ENCODE results near the gene RAPGEF2.

The RAPGEF2 gene

GRCh38 chr4:159237975-159238374 is 135.1 kb downstream of the RAPGEF2 start:
- H4K20me1 ChIP-seq (ENCODE audit: control insufficient read depth, insufficient read depth, low read depth, low read length): no peaks in the 10 kb centered on the region
- H3F3A ChIP-seq (ENCODE audit: control insufficient read depth, insufficient read depth): no peaks in the 10 kb centered on the region
- no peaks in the 10 kb centered on the region for H3K27me3 ChIP-seq (ENCODE audit: control insufficient read depth, low read length)
- H3K9me2 ChIP-seq (replicated peaks; ENCODE audit: control insufficient read depth, low read length): no peaks in the 10 kb centered on the region
- peaks cover 3% of the 10 kb centered on the region; the same call in 1 of the 2 replicates for H3K79me2 ChIP-seq (ENCODE audit: control insufficient read depth, low read length)
- H3K36me3 ChIP-seq (ENCODE audit: control insufficient read depth, low read length): no peaks in the 10 kb centered on the region
- H3K9me3 ChIP-seq (ENCODE audit: control insufficient read depth, insufficient read depth, low read length): no peaks in the 10 kb centered on the region
- H3K4me3 ChIP-seq (ENCODE audit: low read length): no peak overlapping the region
- no peak overlapping the region for H3K4me2 ChIP-seq (ENCODE audit: low read length)
- TF ChIP-seq CTCF (IDR thresholded peaks at IDR 0.05; ENCODE audit: low read depth, low read length, poor library complexity, severe bottlenecking) (no peak), EZH2phosphoT487 (IDR thresholded peaks at IDR 0.05; ENCODE audit: borderline replicate concordance, low read length) (no peak)
- H3K27ac ChIP-seq (ENCODE audit: low read depth, low read length): no peak overlapping the region
- peaks cover 3% of the 10 kb centered on the region for H3K4me1 ChIP-seq (ENCODE audit: control insufficient read depth, low read length)

- Histone ChIP-seq H3K4me2 (ENCODE audit: low read length) (no peak overlapping the region), H4K20me1 (ENCODE audit: control insufficient read depth, insufficient read depth, low read depth, low read length) (no peaks in the 10 kb centered on the region), H3K4me3 (ENCODE audit: low read length) (no peak overlapping the region), H3K9me3 (ENCODE audit: control insufficient read depth, insufficient read depth, low read length) (no peaks in the 10 kb centered on the region), H3K36me3 (ENCODE audit: control insufficient read depth, low read length) (no peaks in the 10 kb centered on the region), H3K9me2 (replicated peaks; ENCODE audit: control insufficient read depth, low read length) (no peaks in the 10 kb centered on the region), H3F3A (ENCODE audit: control insufficient read depth, insufficient read depth) (no peaks in the 10 kb centered on the region), H3K27ac (ENCODE audit: low read depth, low read length) (no peak overlapping the region), H3K79me2 (ENCODE audit: control insufficient read depth, low read length) (no peaks in the 10 kb centered on the region), H3K27me3 (ENCODE audit: control insufficient read depth, low read length) (no peaks in the 10 kb centered on the region), H3K4me1 (ENCODE audit: control insufficient read depth, low read length) (no peaks in the 10 kb centered on the region)
- no peak for TF ChIP-seq CTCF (IDR thresholded peaks at IDR 0.05; ENCODE audit: low read depth, low read length, poor library complexity, severe bottlenecking)
- no peak for TF ChIP-seq EZH2phosphoT487 (IDR thresholded peaks at IDR 0.05; ENCODE audit: borderline replicate concordance, low read length)
Observed at GRCh38 chr4:159238631-159239030, 135.8 kb downstream of the RAPGEF2 start.

GRCh38 chr4:159239629-159240028 is 136.8 kb downstream of the RAPGEF2 start:
- TF ChIP-seq EZH2phosphoT487 (IDR thresholded peaks at IDR 0.05; ENCODE audit: borderline replicate concordance, low read length) (no peak), CTCF (IDR thresholded peaks at IDR 0.05; ENCODE audit: low read depth, low read length, poor library complexity, severe bottlenecking) (no peak)
- Histone ChIP-seq H3K27me3 (ENCODE audit: control insufficient read depth, low read length) (no peaks in the 10 kb centered on the region), H4K20me1 (ENCODE audit: control insufficient read depth, insufficient read depth, low read depth, low read length) (no peaks in the 10 kb centered on the region), H3K4me3 (ENCODE audit: low read length) (no peak overlapping the region), H3K4me2 (ENCODE audit: low read length) (no peak overlapping the region), H3K36me3 (ENCODE audit: control insufficient read depth, low read length) (no peaks in the 10 kb centered on the region), H3K27ac (ENCODE audit: low read depth, low read length) (no peak overlapping the region), H3K9me2 (replicated peaks; ENCODE audit: control insufficient read depth, low read length) (no peaks in the 10 kb centered on the region), H3K79me2 (ENCODE audit: control insufficient read depth, low read length) (no peaks in the 10 kb centered on the region), H3K4me1 (ENCODE audit: control insufficient read depth, low read length) (no peaks in the 10 kb centered on the region), H3K9me3 (ENCODE audit: control insufficient read depth, insufficient read depth, low read length) (no peaks in the 10 kb centered on the region), H3F3A (ENCODE audit: control insufficient read depth, insufficient read depth) (no peaks in the 10 kb centered on the region)

GRCh38 chr4:159240046-159240445 is 137.2 kb downstream of the RAPGEF2 start:
- no peak overlapping the region for H3K4me2 ChIP-seq (ENCODE audit: low read length)
- H3F3A ChIP-seq (ENCODE audit: control insufficient read depth, insufficient read depth): no peaks in the 10 kb centered on the region
- H3K4me3 ChIP-seq (ENCODE audit: low read length): no peak overlapping the region
- no peaks in the 10 kb centered on the region for H3K9me3 ChIP-seq (ENCODE audit: control insufficient read depth, insufficient read depth, low read length)
- H3K9me2 ChIP-seq (replicated peaks; ENCODE audit: control insufficient read depth, low read length): no peaks in the 10 kb centered on the region
- H3K79me2 ChIP-seq (ENCODE audit: control insufficient read depth, low read length): no peaks in the 10 kb centered on the region
- no peaks in the 10 kb centered on the region for H4K20me1 ChIP-seq (ENCODE audit: control insufficient read depth, insufficient read depth, low read depth, low read length)
- no peaks in the 10 kb centered on the region for H3K27me3 ChIP-seq (ENCODE audit: control insufficient read depth, low read length)
- H3K36me3 ChIP-seq (ENCODE audit: control insufficient read depth, low read length): no peaks in the 10 kb centered on the region
- TF ChIP-seq EZH2phosphoT487 (IDR thresholded peaks at IDR 0.05; ENCODE audit: borderline replicate concordance, low read length) (no peak), CTCF (IDR thresholded peaks at IDR 0.05; ENCODE audit: low read depth, low read length, poor library complexity, severe bottlenecking) (no peak)
- H3K27ac ChIP-seq (ENCODE audit: low read depth, low read length): no peak overlapping the region
- H3K4me1 ChIP-seq (ENCODE audit: control insufficient read depth, low read length): no peaks in the 10 kb centered on the region
